Measurements from ENCODE around the gene PTPN23. TPM values are rescaled to one million over a fixed set of nuclear protein-coding genes. Genes with fewer than 3 reads are reported as not detected.

Gene PTPN23
- total and polyA plus RNA-seq, 3 donors from 2014 or later: 30.5 to 141 (median 89.3) TPM

DNA sequence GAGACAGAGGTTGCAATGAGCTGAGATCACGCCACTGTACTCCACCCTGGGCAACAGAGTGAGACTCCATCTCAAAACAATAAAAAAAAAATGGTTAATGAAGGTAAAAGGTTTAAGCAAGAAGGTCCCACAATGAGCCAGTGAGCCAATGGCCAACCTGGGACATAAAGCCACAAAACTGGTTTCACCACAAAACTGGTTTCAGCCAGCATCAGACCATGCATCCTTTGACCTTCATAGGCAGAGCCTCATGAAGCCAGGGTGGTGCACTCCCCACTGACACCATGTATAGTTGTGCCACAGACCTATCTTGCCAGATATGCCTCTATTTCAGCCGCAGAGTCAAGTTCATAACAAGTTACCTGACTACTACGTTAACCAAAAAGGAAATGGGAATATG is 53.0 kb downstream of the PTPN23 start:
- Histone ChIP-seq H3K4me1 (peaks cover 20% of the 10 kb centered on the region), H3K4me3 (no peak overlapping the region), H3K36me3 (ENCODE audit: low read depth, missing control alignments) (no peaks in the 10 kb centered on the region), H3K27ac (no peak overlapping the region), H3K9me3 (no peaks in the 10 kb centered on the region), H3K27me3 (no peaks in the 10 kb centered on the region)
- intact Hi-C loops (cut with DNase I; ENCODE audit: low total_unique reads): no loop called here
- 90 to 92% methylated on average over 3 of the region's 3 CpGs for WGBS, 2 donors
- TF ChIP-seq POLR2A (IDR thresholded peaks at IDR 0.05): no peak
- TF ChIP-seq, protein P1, sequence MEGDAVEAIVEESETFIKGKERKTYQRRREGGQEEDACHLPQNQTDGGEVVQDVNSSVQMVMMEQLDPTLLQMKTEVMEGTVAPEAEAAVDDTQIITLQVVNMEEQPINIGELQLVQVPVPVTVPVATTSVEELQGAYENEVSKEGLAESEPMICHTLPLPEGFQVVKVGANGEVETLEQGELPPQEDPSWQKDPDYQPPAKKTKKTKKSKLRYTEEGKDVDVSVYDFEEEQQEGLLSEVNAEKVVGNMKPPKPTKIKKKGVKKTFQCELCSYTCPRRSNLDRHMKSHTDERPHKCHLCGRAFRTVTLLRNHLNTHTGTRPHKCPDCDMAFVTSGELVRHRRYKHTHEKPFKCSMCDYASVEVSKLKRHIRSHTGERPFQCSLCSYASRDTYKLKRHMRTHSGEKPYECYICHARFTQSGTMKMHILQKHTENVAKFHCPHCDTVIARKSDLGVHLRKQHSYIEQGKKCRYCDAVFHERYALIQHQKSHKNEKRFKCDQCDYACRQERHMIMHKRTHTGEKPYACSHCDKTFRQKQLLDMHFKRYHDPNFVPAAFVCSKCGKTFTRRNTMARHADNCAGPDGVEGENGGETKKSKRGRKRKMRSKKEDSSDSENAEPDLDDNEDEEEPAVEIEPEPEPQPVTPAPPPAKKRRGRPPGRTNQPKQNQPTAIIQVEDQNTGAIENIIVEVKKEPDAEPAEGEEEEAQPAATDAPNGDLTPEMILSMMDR (IDR thresholded peaks at IDR 0.05): no peak
- DNase-seq: no peak

DNA sequence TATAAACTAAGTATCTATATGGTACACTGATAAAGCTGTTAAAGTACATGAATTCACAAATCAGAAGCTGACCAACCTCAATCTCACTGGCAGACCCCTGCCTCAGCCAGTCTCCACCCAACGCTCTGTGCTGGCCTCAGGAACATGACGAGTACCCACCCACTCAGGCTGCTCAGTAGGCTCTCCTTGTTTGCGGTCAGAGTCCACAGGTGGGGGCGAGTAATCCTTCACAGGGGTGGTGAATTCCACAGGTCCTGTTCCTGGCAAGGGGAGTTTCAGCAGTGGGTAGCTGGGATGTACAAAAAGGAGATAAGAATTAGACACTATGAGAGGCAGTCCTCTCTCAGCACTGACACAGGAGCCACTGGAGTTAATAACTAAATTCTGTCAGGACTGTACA is 54.0 kb downstream of the PTPN23 start:
- Histone ChIP-seq H3K9me3 (no peaks in the 10 kb centered on the region), H3K36me3 (ENCODE audit: low read depth, missing control alignments) (no peaks in the 10 kb centered on the region), H3K4me1 (peaks cover 10% of the 10 kb centered on the region), H3K27ac (peak overlapping the region in 1 of 2 donors; percentile 12), H3K27me3 (no peaks in the 10 kb centered on the region), H3K4me3 (no peak overlapping the region)
- TF ChIP-seq POLR2A (IDR thresholded peaks at IDR 0.05): no peak
- TF ChIP-seq, protein P1 (IDR thresholded peaks at IDR 0.05): no peak
- DNase-seq: no peak
- intact Hi-C loops (cut with DNase I; ENCODE audit: low total_unique reads): no loop called here
- 64 to 96% methylated on average over 4 of the region's 4 CpGs for WGBS, 2 donors

- Histone ChIP-seq H3K36me3 (ENCODE audit: low read depth, missing control alignments) (no peaks in the 10 kb centered on the region), H3K27me3 (no peaks in the 10 kb centered on the region), H3K4me3 (no peak overlapping the region), H3K4me1 (no peaks in the 10 kb centered on the region), H3K27ac (no peak overlapping the region), H3K9me3 (no peaks in the 10 kb centered on the region)
- TF ChIP-seq POLR2A (IDR thresholded peaks at IDR 0.05): no peak
- TF ChIP-seq, protein P1 (IDR thresholded peaks at IDR 0.05): no peak
- intact Hi-C loops (cut with DNase I; ENCODE audit: low total_unique reads): no loop called here
- WGBS, 2 donors: 90 to 98% methylated on average over 5 of the region's 5 CpGs
- DNase-seq: no peak
Measured at GRCh38 chr3:47436180-47436579, 55.4 kb downstream of the PTPN23 start.

- Histone ChIP-seq H3K4me3 (no peak overlapping the region), H3K4me1 (peaks cover 23% of the 10 kb centered on the region), H3K36me3 (ENCODE audit: low read depth, missing control alignments) (no peaks in the 10 kb centered on the region), H3K9me3 (no peaks in the 10 kb centered on the region), H3K27ac (no peak overlapping the region), H3K27me3 (no peaks in the 10 kb centered on the region)
- intact Hi-C loops (cut with DNase I; ENCODE audit: low total_unique reads): no loop called here
- TF ChIP-seq POLR2A (IDR thresholded peaks at IDR 0.05): no peak
- TF ChIP-seq, protein P1 (IDR thresholded peaks at IDR 0.05): peak in 2 of 3 experiments; percentile 7 to 26
- no peak for DNase-seq
Measured at GRCh38 chr3:47440131-47440530, 59.3 kb downstream of the PTPN23 start.

DNA sequence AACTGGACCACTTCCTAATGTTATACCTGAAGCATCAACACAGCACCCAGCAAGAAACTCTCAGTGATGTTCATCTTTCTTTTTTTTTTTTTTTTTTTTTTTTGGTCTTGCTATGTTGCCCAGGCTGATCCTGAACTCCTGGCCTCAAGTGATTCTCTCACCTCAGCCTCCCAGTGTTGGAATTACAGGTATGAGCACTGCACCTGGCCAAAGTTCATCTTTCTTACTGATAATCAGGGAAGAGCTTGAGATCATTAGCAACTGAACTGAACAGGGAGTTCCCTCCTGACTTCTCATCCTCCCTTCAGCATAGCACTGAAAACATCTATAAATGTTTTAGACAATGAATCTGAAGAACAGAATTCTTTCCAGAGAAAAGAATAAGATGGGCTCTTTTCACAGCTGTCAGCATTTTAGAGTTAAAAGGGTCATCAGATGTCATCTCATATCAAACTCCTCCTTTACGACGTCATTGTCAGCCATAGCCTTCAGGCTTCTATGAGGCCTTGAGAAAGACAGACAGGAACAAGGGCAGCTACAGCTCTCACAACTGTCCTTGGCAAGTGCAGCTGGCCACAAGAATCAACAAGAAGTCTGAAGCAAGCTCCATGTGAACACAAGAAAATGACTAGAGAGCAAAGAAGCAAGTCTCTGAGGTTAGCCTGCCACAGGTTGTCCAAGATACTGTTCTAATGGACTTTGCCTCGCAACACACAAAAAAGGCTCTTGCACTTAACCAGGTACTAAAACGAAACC is 61.2 kb downstream of the PTPN23 start:
- H3K27ac ChIP-seq: peak overlapping the region; percentile 63 to 66
- no peak overlapping the region for H3K4me3 ChIP-seq
- TF ChIP-seq, protein P1 (IDR thresholded peaks at IDR 0.05): no peak
- no peak for TF ChIP-seq POLR2A (IDR thresholded peaks at IDR 0.05)
- 50 to 62% methylated on average over 4 of the region's 4 CpGs for WGBS, 2 donors
- intact Hi-C loops (cut with DNase I; ENCODE audit: low total_unique reads): no loop called here
- no peaks in the 10 kb centered on the region for H3K9me3 ChIP-seq
- no peaks in the 10 kb centered on the region for H3K27me3 ChIP-seq
- H3K4me1 ChIP-seq: peaks cover 23% of the 10 kb centered on the region
- peak; percentile 74 for DNase-seq
- no peaks in the 10 kb centered on the region for H3K36me3 ChIP-seq (ENCODE audit: low read depth, missing control alignments)

Measured in testis (tissue), 3 donors.